Left cardiac atrium (tissue), 2 donors: ENCODE results near the gene DHTKD1. TPM values are rescaled to one million over a fixed set of nuclear protein-coding genes. Genes with fewer than 3 reads are reported as not detected.

Experiments
- microRNA-seq, 2 donors: library from miRNA; unstranded; fragments of <30 nt; microRNA quantifications; one replicate each; pipeline ENCODE4 v1.2.0, GENCODE V29; 2020
- total RNA-seq, 2 donors: library from RNA; stranded (reverse); fragmentation: NEBNext Ultra II Directional; extraction: Animal tissue kit (Norgen Biotek cat#: 25700); gene quantifications; one replicate each; pipeline ENCODE4 v1.2.1, GENCODE V29; 2021
- donor health status: DM: no; HTN: yes; CAD: no; lungs with severe emphysema.
- donor health status: DM: yes; HTN: yes; CAD: no.

The DHTKD1 gene
- total RNA-seq, 2 donors from 2014 or later, result 14.2 to 18.2 TPM

Small RNAs within 50 kb of the gene (microRNA-seq; reads per million reads assigned to microRNA genes)
- 0 reads per million in 2 donors for gene MIR548AK

Other genes with a start within 250 kb of the DHTKD1 start
- 1 to 10 TPM; 1.8 to 2.9 TPM for gene PROSER2, start 245.6 kb upstream of the DHTKD1 start, total RNA-seq
- gene UPF2, start 26.1 kb upstream of the DHTKD1 start, total RNA-seq, result 10 to 100 TPM; 13.7 to 16.9 TPM
- 10 to 100 TPM; 11.4 to 13.8 TPM for gene SEC61A2, start 60.7 kb downstream of the DHTKD1 start, total RNA-seq
- gene NUDT5, start 126.9 kb downstream of the DHTKD1 start, total RNA-seq, result 10 to 100 TPM; 19.6 to 24.3 TPM
- 10 to 100 TPM; 56.7 to 83.8 TPM for gene CDC123, start 127.2 kb downstream of the DHTKD1 start, total RNA-seq